GM18909 (cell line): ENCODE measurements around the gene HSPA12B.
"Not testable (repeated sequence)": the region's sequence is repeated elsewhere in the genome, so short reads cannot be mapped to it uniquely, and the experiment has no call there.

Experiments
- ATAC-seq: cut with Tn5 transposase; IDR thresholded peaks from one replicate; pipeline ENCODE4 v1.9.1; 2021; ENCODE audit warnings: mild to moderate bottlenecking; ENCODE audit not compliant: unreplicated experiment, poor library complexity

The HSPA12B gene

GRCh38 chr20:3783511-3784195, 51.2 kb downstream of the HSPA12B start:
- no peak for ATAC-seq

- ATAC-seq, result no peak
Observed at GRCh38 chr20:3784216-3784853, 51.9 kb downstream of the HSPA12B start.

GRCh38 chr20:3784863-3785239, 52.4 kb downstream of the HSPA12B start:
- no peak for ATAC-seq

- ATAC-seq, result no peak
Observed at GRCh38 chr20:3785240-3786125, 53.0 kb downstream of the HSPA12B start.

GRCh38 chr20:3786126-3786484, 53.6 kb downstream of the HSPA12B start:
- peak; percentile 26 for ATAC-seq

GRCh38 chr20:3786665-3787323, 54.3 kb downstream of the HSPA12B start, which contains the start of gene CENPB:
Gene CENPB, minus strand, starts transcription at chr20:3786740. Its CDS starts 257 bp downstream, at chr20:3786483.
- ATAC-seq, result peak; percentile 83

- no peak for ATAC-seq
Observed at GRCh38 chr20:3787324-3788014, 55.0 kb downstream of the HSPA12B start.

- ATAC-seq, result no peak
Observed at GRCh38 chr20:3788685-3789155, 56.2 kb downstream of the HSPA12B start.

GRCh38 chr20:3789201-3789600, 56.7 kb downstream of the HSPA12B start:
- ATAC-seq, result not testable (repeated sequence)

GRCh38 chr20:3794168-3794567, 61.7 kb downstream of the HSPA12B start:
- ATAC-seq, result not testable (repeated sequence)

- no peak for ATAC-seq
Observed at GRCh38 chr20:3794701-3795420, 62.4 kb downstream of the HSPA12B start.

GRCh38 chr20:3795511-3796468, 63.3 kb downstream of the HSPA12B start, which contains the start of gene CDC25B:
Gene CDC25B, plus strand, starts transcription at chr20:3796310. Its CDS starts 222 bp downstream, at chr20:3796532.
- ATAC-seq, result peak; percentile 56

- peak; percentile 7 for ATAC-seq
Observed at GRCh38 chr20:3796477-3797225, 64.2 kb downstream of the HSPA12B start.

GRCh38 chr20:3797226-3797545, 64.7 kb downstream of the HSPA12B start:
- ATAC-seq, result no peak

GRCh38 chr20:3797592-3798372, 65.3 kb downstream of the HSPA12B start:
- ATAC-seq, result no peak

- ATAC-seq, result no peak
Observed at GRCh38 chr20:3798373-3798768, 65.9 kb downstream of the HSPA12B start.

- no peak for ATAC-seq
Observed at GRCh38 chr20:3798908-3799248, 66.4 kb downstream of the HSPA12B start.
